H4 (cell line): ENCODE results near the gene PGLYRP1. TPM values are rescaled to one million over a fixed set of nuclear protein-coding genes. Genes with fewer than 3 reads are reported as not detected.

Experiments used
- DNase-seq: peaks from one replicate; pipeline ENCODE4 v3.0.0-alpha.2; 2015; ENCODE audit warnings: low spot score
- total RNA-seq: library from RNA; depleted of rRNA; stranded (reverse); fragments of >200 nt; shearing (Covaris generic); gene quantifications from 2 replicates; pipeline ENCODE4 v1.2.3, GENCODE V29; 2014; rRNA removed

Gene PGLYRP1
- total RNA-seq, result not detected in 2 replicates

- no peak for DNase-seq
Measured at GRCh38 chr19:46022431-46023310, at the start of gene PGLYRP1. TSS of gene PGLYRP1 (minus strand) at chr19:46023053. CDS start at chr19:46023021, 32 bp downstream.

GRCh38 chr19:46069806-46070341 lies 47.0 kb upstream of the PGLYRP1 start:
- peak; percentile 37 for DNase-seq

GRCh38 chr19:46068345-46069258 lies 45.7 kb upstream of the PGLYRP1 start:
- peak; percentile 87 for DNase-seq

- no peak for DNase-seq
Measured at GRCh38 chr19:46067691-46068090, 44.8 kb upstream of the PGLYRP1 start.

- no peak for DNase-seq
Measured at GRCh38 chr19:46066471-46066870, 43.6 kb upstream of the PGLYRP1 start.

- DNase-seq, result no peak
Measured at GRCh38 chr19:46065486-46066071, 42.7 kb upstream of the PGLYRP1 start.

- no peak for DNase-seq
Measured at GRCh38 chr19:46063201-46063600, 40.3 kb upstream of the PGLYRP1 start.

GRCh38 chr19:46060012-46060411 lies 37.2 kb upstream of the PGLYRP1 start:
- DNase-seq, result no peak

GRCh38 chr19:46058778-46059177 lies 35.9 kb upstream of the PGLYRP1 start:
- no peak for DNase-seq

- DNase-seq, result no peak
Measured at GRCh38 chr19:46056536-46056935, 33.7 kb upstream of the PGLYRP1 start.

GRCh38 chr19:46052896-46053295 lies 30.0 kb upstream of the PGLYRP1 start:
- DNase-seq, result no peak

- DNase-seq, result no peak
Measured at GRCh38 chr19:46049597-46049996, 26.7 kb upstream of the PGLYRP1 start.

GRCh38 chr19:46043519-46043918 lies 20.7 kb upstream of the PGLYRP1 start:
- DNase-seq, result no peak

- DNase-seq, result no peak
Measured at GRCh38 chr19:46042252-46042883, 19.5 kb upstream of the PGLYRP1 start.

- no peak for DNase-seq
Measured at GRCh38 chr19:46040952-46041500, 18.2 kb upstream of the PGLYRP1 start, which contains the start of gene IGFL4. TSS of gene IGFL4 (minus strand) at chr19:46041002. CDS start at chr19:46040962, 40 bp downstream.

- DNase-seq, result no peak
Measured at GRCh38 chr19:46040125-46040524, 17.3 kb upstream of the PGLYRP1 start.

- no peak for DNase-seq
Measured at GRCh38 chr19:46036744-46037128, 13.9 kb upstream of the PGLYRP1 start.

- DNase-seq, result no peak
Measured at GRCh38 chr19:46035986-46036743, 13.3 kb upstream of the PGLYRP1 start.

- no peak for DNase-seq
Measured at GRCh38 chr19:46035546-46035945, 12.7 kb upstream of the PGLYRP1 start.

GRCh38 chr19:46033401-46033800 lies 10.5 kb upstream of the PGLYRP1 start:
- DNase-seq, result no peak
